NCI-H345 treated with DMSO at 0.1 percent for 48 hours (cell line): ENCODE results near the gene OVCH1.
"Not testable (repeated sequence)": the region's sequence is repeated elsewhere in the genome, so short reads cannot be mapped to it uniquely, and the experiment has no call there.

Experiments used
- DNase-seq: peaks from one replicate; lab custom pipeline; 2025; ENCODE audit not compliant: unreplicated experiment; lab: John Stamatoyannopoulos, UW

Gene OVCH1

GRCh38 chr12:29405561-29405960, 91.9 kb downstream of the OVCH1 start:
- no peak for DNase-seq

GRCh38 chr12:29403991-29404390, 93.5 kb downstream of the OVCH1 start:
- no peak for DNase-seq

GRCh38 chr12:29402437-29402836, 95.0 kb downstream of the OVCH1 start:
- no peak for DNase-seq

GRCh38 chr12:29398495-29398894, 99.0 kb downstream of the OVCH1 start:
- no peak for DNase-seq

GRCh38 chr12:29396774-29397173, 100.7 kb downstream of the OVCH1 start:
- DNase-seq: no peak

- no peak for DNase-seq
Observed at GRCh38 chr12:29395356-29395755, 102.1 kb downstream of the OVCH1 start.

GRCh38 chr12:29390419-29390818, 107.1 kb downstream of the OVCH1 start:
- not testable (repeated sequence) for DNase-seq

- DNase-seq: no peak
Observed at GRCh38 chr12:29389295-29389919, 108.1 kb downstream of the OVCH1 start.

- DNase-seq: not testable (repeated sequence)
Observed at GRCh38 chr12:29386084-29386680, 111.3 kb downstream of the OVCH1 start.

GRCh38 chr12:29385194-29385593, 112.3 kb downstream of the OVCH1 start:
- DNase-seq: not testable (repeated sequence)

GRCh38 chr12:29382251-29382650, 115.2 kb downstream of the OVCH1 start:
- no peak for DNase-seq

GRCh38 chr12:29380536-29381523, 116.7 kb downstream of the OVCH1 start, which contains the start of gene ERGIC2:
Gene ERGIC2, minus strand, starts transcription at chr12:29381172. Its CDS starts 9,539 bp downstream, at chr12:29371633.
- peak; percentile 99 for DNase-seq
